Effector memory CD4-positive, alpha-beta T cell (primary cell): ENCODE measurements around the gene DCX.

Experiments
- DNase-seq, 3 donors: peaks; one replicate each; pipeline ENCODE4 v3.0.0-alpha.2; 2020
- H3K27ac ChIP-seq: 2 replicates; pipeline ENCODE4 v1.7.0; 2013; ENCODE audit warnings: mild to moderate bottlenecking, low read length, moderate library complexity; ENCODE audit not compliant: insufficient read depth, poor library complexity, severe bottlenecking
- H3K27me3 ChIP-seq: replicated peaks from 2 replicates; pipeline ENCODE4 v1.7.0; 2013; ENCODE audit warnings: mild to moderate bottlenecking, low read length; ENCODE audit not compliant: insufficient read depth, control insufficient read depth, poor library complexity, severe bottlenecking
- H3K36me3 ChIP-seq: 2 replicates; pipeline ENCODE4 v1.7.0; 2013; ENCODE audit warnings: mild to moderate bottlenecking, low read length, moderate library complexity; ENCODE audit not compliant: control insufficient read depth, insufficient read depth
- H3K4me1 ChIP-seq: 2 replicates; pipeline ENCODE4 v1.7.0; 2013; ENCODE audit warnings: low read length, mild to moderate bottlenecking; ENCODE audit not compliant: control insufficient read depth, insufficient read depth, poor library complexity, severe bottlenecking
- H3K4me3 ChIP-seq: 2 replicates; pipeline ENCODE4 v1.7.0; 2013; ENCODE audit warnings: low read length, low read depth, mild to moderate bottlenecking; ENCODE audit not compliant: insufficient read depth, poor library complexity, severe bottlenecking
- H3K9me3 ChIP-seq: 2 replicates; pipeline ENCODE4 v1.7.0; 2013; ENCODE audit warnings: mild to moderate bottlenecking, low read length, moderate library complexity; ENCODE audit not compliant: control insufficient read depth

Gene DCX

GRCh38 chrX:111284631-111285293 lies 127.2 kb downstream of the DCX start:
- Histone ChIP-seq H3K27ac (no peak overlapping the region), H3K4me3 (no peak overlapping the region), H3K27me3 (no peaks in the 10 kb centered on the region), H3K36me3 (no peaks in the 10 kb centered on the region), H3K4me1 (no peaks in the 10 kb centered on the region), H3K9me3 (no peaks in the 10 kb centered on the region)
- no peak for DNase-seq

- Histone ChIP-seq H3K27me3 (no peaks in the 10 kb centered on the region), H3K36me3 (no peaks in the 10 kb centered on the region), H3K4me1 (no peaks in the 10 kb centered on the region), H3K4me3 (no peak overlapping the region), H3K9me3 (no peaks in the 10 kb centered on the region), H3K27ac (no peak overlapping the region)
- DNase-seq, result no peak
Measured at GRCh38 chrX:111283446-111283845, 128.5 kb downstream of the DCX start.

GRCh38 chrX:111282991-111283390 lies 129.0 kb downstream of the DCX start:
- no peak overlapping the region for H3K27ac ChIP-seq
- no peaks in the 10 kb centered on the region for H3K27me3 ChIP-seq
- DNase-seq, result no peak
- H3K9me3 ChIP-seq, result no peaks in the 10 kb centered on the region
- no peaks in the 10 kb centered on the region for H3K4me1 ChIP-seq
- no peak overlapping the region for H3K4me3 ChIP-seq
- no peaks in the 10 kb centered on the region for H3K36me3 ChIP-seq

GRCh38 chrX:111282139-111282538 lies 129.9 kb downstream of the DCX start:
- no peaks in the 10 kb centered on the region for H3K27me3 ChIP-seq
- H3K36me3 ChIP-seq, result no peaks in the 10 kb centered on the region
- no peak for DNase-seq
- H3K4me1 ChIP-seq, result no peaks in the 10 kb centered on the region
- no peaks in the 10 kb centered on the region for H3K9me3 ChIP-seq
- no peak overlapping the region for H3K4me3 ChIP-seq
- H3K27ac ChIP-seq, result no peak overlapping the region

GRCh38 chrX:111270339-111270738 lies 141.7 kb downstream of the DCX start, which contains the start of gene CAPN6:
TSS of gene CAPN6 (minus strand) at chrX:111270483. CDS start at chrX:111263936, 6,547 bp downstream.
- Histone ChIP-seq H3K36me3 (no peaks in the 10 kb centered on the region), H3K4me3 (no peak within 1 kb of the TSS), H3K4me1 (no peaks in the 10 kb centered on the region), H3K27ac (no peak within 1 kb of the TSS), H3K27me3 (no peaks in the 10 kb centered on the region), H3K9me3 (no peaks in the 10 kb centered on the region)
- no peak for DNase-seq

GRCh38 chrX:111268506-111268905 lies 143.5 kb downstream of the DCX start:
- no peaks in the 10 kb centered on the region for H3K27me3 ChIP-seq
- H3K4me3 ChIP-seq, result no peak overlapping the region
- H3K4me1 ChIP-seq, result no peaks in the 10 kb centered on the region
- DNase-seq, result no peak
- H3K36me3 ChIP-seq, result no peaks in the 10 kb centered on the region
- no peak overlapping the region for H3K27ac ChIP-seq
- H3K9me3 ChIP-seq, result no peaks in the 10 kb centered on the region

- no peaks in the 10 kb centered on the region for H3K36me3 ChIP-seq
- H3K4me1 ChIP-seq, result no peaks in the 10 kb centered on the region
- no peak for DNase-seq
- H3K4me3 ChIP-seq, result no peak overlapping the region
- no peaks in the 10 kb centered on the region for H3K9me3 ChIP-seq
- H3K27me3 ChIP-seq, result no peaks in the 10 kb centered on the region
- no peak overlapping the region for H3K27ac ChIP-seq
Measured at GRCh38 chrX:111265486-111265885, 146.5 kb downstream of the DCX start.

- no peak for DNase-seq
Measured at GRCh38 chrX:111264385-111264784, 147.6 kb downstream of the DCX start.

GRCh38 chrX:111262086-111262485 lies 149.9 kb downstream of the DCX start:
- no peak for DNase-seq

More at GRCh38 chrX:111264385-111264784, 147.6 kb downstream of the DCX start:
- H3K36me3 ChIP-seq, result no peaks in the 10 kb centered on the region
- no peaks in the 10 kb centered on the region for H3K4me1 ChIP-seq
- H3K4me3 ChIP-seq, result no peak overlapping the region
- no peaks in the 10 kb centered on the region for H3K27me3 ChIP-seq
- no peak overlapping the region for H3K27ac ChIP-seq
- H3K9me3 ChIP-seq, result no peaks in the 10 kb centered on the region

GRCh38 chrX:111260451-111260850 lies 151.5 kb downstream of the DCX start:
- Histone ChIP-seq H3K27me3 (no peaks in the 10 kb centered on the region), H3K4me1 (no peaks in the 10 kb centered on the region), H3K36me3 (no peaks in the 10 kb centered on the region), H3K4me3 (no peak overlapping the region), H3K27ac (no peak overlapping the region), H3K9me3 (no peaks in the 10 kb centered on the region)
- no peak for DNase-seq

More at GRCh38 chrX:111262086-111262485, 149.9 kb downstream of the DCX start:
- no peak overlapping the region for H3K4me3 ChIP-seq
- H3K36me3 ChIP-seq, result no peaks in the 10 kb centered on the region
- H3K27ac ChIP-seq, result no peak overlapping the region
- H3K9me3 ChIP-seq, result no peaks in the 10 kb centered on the region
- H3K4me1 ChIP-seq, result no peaks in the 10 kb centered on the region
- H3K27me3 ChIP-seq, result no peaks in the 10 kb centered on the region
